GM19467 (cell line): ENCODE results near the gene DLL4.
"Not testable (repeated sequence)": the region's sequence is repeated elsewhere in the genome, so short reads cannot be mapped to it uniquely, and the experiment has no call there.

Experiments used
- ATAC-seq: cut with Tn5 transposase; IDR thresholded peaks from one replicate; pipeline ENCODE4 v1.9.1; 2021; ENCODE audit warnings: mild to moderate bottlenecking, moderate library complexity; ENCODE audit not compliant: unreplicated experiment

Gene DLL4

DNA sequence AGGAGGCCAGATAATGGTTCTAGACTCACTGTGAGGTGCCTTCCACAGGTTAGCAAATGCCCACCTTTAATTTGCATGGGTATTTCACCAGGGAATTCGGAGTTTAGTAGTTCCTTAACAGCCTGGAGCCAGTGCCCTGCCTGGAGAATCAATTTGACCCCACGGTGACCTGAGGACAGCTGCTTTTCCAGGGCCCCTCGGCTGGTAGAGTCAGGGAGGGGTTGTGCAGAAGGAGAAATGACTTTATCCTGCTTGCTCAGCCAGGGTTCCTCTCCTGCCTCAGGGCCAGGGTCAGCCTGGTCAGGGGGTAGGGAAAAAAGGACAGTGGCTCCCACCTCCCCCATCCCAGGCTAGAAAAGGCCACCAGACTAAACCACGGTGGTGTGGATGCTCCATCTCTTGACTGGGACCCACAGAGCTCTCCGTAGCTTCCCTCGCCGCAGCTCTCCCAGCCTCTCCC, 12.0 kb downstream of the DLL4 start:
- ATAC-seq, result no peak

DNA sequence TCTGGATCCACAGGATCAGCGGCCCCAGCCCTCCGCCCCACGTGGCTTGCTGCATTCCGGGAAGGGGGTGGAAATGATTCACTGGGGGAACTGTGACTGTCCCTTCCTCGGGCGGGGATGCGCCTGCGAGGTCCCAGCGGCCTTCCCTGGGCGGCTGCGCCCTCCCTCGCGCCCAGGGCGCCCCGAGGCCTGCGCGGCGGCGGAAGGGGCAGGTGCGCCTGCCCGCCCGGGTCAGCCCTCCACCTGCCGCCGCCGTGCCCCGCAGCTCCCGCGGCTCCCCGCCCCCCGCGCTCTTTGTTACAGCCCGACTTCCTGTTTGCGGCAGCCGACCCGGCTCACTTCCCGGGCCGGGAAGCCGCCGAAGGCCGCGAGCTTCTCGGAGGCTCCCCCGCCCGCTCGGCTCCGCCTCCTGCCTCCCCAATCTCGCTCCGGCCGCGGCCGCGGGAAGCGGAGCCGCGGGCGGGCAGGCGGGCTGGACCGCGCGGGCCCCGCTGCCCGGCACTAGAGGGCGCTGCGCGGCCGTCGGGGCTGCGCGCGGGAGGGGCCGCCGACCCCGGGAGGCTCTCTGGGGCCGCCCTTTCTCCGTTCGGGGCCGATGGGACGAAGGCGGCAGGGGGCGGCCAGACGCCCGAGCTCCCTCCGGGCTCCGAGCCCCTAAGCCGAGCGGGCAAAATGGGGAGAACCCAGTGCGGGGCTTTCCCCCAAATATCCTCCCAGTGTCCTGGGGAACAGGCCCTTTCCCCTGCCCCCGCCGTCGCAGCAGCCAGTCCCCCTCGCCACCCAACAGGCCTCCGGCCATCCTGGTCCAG, 12.6 kb downstream of the DLL4 start:
- ATAC-seq, result peak; percentile 61

DNA sequence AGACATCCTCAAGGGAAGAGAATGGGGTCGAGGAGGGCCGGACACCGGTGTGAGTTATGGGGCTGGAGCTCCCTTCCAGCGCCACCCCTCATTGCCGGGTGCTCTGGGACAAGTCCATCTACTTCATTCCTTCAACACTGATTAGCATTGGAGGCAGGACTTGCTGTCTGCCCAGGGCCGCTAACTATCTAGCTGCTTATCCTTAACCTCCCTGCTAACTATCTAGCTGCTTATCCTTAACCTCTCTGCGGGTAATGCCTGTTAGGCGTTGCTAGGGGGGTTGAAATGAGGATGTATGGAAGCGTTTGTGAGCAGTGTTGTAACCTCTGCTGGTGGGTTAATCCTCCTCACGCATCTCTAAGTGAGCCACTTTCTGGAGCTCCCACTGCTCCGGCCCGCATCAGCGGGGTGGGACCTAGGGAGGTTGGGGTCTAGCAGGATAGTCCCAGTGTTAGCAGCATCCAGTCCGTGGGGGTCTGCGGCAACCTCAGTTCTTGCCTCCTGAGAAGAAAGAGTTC, 13.3 kb downstream of the DLL4 start:
- ATAC-seq, result no peak

DNA sequence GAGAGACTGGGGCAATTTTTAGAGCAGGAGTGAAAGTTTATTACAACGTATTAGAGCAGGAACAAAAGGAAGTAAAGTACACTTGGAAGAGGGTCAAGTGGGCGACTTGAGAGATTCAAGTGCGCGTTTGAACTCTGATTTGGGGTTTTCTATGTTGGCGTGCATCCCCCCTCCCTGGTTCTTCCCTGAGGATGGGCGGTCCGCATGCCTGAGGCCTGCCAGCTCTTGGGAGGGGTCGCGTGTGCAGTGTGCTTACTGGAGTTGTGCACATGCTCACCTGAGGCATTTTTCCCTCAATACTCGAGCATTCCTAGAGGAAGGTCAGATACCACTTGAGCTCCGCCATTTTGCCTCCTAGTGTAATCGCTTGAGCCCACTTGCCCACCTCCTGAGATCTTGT, 13.7 kb downstream of the DLL4 start:
- ATAC-seq, result no peak

DNA sequence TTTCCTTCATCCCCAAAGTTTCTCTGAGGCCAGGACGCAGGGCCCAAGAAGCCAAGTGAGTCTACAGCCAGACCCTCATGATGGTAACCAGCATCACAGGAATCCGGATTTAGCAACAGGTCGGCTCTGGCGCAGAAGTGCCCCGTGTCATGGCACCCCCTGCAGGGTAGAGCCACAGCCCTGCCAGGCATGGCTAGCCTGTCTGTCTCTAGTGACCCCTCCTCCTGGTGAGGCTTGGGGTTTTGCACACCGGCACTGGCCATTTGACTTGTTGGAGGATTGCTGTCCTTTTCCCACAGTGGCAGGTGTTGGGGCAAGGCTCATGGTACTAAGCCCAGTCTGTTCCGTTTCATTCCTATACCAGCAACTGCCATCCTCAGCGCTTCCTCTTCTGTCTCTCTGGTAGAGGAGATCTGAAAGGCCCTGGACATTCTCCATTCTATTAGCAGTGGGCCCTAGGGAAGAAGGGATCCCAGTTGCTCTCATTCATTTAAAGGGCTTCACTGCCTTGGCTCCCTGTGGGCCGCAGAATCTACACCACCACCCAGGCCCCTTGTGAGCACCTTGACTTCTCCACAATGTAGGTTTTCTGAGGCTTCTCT, 14.7 kb downstream of the DLL4 start:
- ATAC-seq, result no peak

DNA sequence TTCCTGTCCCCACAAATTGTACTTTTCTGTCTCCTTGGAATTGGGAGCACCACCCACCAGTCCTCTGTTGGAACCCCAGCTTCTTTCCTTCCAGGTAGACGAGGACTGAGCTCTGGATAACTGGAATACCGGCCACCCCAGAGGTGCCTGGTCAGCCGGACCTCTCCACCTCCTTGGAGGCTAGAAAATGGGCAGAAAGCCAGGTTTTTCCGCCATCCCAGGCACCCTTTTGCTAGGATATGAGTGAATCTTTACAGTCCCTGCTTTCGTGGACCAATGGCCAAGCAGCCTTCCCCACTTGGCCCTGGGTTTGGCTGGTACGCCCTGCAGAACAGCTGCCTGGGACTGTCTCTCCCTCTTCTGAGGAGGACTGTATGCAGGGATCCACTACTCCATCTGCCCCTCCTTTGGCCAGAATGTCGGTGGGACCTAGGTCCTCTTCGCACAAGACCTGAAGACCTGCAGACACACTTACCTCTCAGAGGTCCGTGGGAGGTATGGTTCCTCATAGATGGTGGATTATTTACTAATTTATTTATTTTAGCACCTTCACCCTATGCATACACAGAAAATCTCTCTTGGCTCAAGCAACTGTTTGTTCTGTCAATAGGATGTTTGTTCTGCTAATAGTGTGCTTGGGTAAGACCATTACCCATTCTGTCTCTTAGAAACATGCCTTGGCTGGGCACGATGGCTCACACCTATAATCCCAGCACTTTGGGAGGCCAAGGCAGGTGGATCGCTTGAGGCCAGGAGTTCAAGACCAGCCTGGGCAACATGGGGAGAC, 15.6 kb downstream of the DLL4 start:
- ATAC-seq, result no peak

DNA sequence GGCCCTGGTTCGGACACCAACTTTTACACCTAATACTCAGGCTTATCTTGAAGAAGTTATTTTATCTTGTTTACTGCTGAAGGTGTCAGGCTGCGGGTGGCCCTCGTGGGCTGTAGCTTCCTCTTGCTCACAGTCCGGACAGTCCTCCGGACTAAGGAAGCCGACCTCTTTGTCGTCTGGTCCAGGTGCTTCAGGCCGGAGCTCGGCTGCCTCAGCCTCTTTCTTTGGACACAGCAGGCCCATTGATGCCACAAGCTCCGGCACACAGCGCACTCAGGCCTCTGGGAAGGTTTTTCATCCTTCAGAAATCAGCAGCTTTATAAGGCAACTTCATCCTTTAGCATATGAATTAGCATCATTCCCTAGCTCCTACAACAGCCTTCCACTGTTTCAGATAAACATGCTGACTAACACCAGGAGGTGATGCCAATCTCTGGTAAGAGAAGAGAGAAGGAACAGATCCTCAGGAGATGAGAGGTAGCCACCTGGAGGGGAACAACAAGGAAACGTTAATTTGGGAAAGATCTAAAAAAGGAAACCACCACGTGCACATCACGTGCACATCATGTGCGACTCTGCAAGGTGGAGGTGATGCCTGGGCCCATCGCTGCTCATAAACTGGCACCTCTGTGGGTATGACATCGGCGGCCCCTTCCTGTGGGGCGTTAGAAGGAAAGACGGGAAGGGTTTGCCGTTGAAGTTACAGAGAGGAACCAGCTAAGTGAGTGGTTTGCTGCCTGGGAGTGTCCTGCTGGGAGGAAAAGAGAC, 19.8 kb downstream of the DLL4 start:
- no peak for ATAC-seq

DNA sequence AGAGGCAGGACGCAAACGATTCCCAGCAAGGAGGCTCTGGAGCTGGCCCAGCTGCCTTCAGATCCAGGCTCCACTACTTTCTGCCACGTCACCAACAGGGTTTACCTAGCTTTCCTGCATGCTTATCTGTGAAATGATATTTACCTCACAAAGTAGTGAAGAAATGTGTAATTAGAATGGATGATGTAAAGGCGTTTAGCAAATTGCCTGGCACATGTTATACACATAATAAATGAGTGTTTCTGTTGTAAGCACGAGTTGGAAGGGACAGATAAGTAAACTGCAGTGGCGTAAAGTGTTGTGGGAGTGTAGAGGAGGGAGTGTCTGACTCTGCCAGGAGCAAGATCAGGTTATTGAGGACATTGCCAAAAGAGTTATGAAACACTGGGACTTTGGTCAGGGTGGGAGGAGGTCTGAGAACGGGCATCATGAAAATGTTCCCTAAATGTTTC, 20.6 kb downstream of the DLL4 start:
- no peak for ATAC-seq

DNA sequence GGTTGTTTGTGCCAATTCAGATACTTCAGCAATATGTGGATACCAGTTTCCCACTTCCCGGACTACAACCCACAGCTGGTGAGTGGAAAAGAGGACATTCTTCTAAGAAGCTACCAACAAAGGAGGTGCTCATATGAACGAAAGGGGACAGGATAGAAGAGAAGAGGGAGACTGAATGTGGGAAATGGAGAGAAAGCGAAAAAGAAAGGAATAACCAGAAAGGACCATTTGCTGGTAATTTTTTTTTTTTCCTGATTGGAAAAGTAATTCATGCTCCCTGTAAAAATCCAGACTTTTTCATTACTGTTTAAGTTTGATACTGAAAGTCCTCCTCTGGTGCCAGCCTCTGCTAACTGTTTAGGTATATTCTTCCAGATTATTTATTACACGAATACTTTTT, 22.6 kb downstream of the DLL4 start:
- ATAC-seq, result no peak

DNA sequence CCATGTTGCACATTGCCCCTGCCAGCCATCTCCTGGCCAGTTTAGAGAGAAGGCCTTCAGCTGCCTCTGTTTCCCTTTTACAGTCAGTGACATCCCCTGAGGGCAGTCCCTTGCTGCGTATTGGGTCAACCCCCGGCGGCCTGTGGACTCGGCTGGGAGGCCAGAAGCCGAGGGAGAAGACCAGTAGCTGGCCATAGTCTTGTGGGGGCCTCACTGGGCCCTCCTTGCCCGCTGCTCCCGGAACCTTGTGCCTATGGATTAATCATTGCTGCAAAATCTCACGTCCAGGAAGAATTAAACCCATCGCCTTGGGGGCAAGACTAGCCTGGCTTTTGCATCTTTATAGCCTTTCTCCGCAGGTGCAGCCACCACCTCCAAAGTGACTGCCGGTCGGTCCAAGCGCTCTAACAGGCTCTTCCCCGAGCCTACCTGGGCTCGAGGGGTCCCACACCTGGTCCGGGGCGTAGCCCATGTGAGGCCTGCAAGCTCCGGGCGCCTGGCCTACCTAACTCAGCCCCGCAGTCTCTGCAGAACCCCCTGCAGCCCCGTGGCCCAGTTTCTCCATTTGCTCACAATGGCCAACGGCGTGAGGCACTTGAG, 23.3 kb downstream of the DLL4 start:
- ATAC-seq, result peak; percentile 2

DNA sequence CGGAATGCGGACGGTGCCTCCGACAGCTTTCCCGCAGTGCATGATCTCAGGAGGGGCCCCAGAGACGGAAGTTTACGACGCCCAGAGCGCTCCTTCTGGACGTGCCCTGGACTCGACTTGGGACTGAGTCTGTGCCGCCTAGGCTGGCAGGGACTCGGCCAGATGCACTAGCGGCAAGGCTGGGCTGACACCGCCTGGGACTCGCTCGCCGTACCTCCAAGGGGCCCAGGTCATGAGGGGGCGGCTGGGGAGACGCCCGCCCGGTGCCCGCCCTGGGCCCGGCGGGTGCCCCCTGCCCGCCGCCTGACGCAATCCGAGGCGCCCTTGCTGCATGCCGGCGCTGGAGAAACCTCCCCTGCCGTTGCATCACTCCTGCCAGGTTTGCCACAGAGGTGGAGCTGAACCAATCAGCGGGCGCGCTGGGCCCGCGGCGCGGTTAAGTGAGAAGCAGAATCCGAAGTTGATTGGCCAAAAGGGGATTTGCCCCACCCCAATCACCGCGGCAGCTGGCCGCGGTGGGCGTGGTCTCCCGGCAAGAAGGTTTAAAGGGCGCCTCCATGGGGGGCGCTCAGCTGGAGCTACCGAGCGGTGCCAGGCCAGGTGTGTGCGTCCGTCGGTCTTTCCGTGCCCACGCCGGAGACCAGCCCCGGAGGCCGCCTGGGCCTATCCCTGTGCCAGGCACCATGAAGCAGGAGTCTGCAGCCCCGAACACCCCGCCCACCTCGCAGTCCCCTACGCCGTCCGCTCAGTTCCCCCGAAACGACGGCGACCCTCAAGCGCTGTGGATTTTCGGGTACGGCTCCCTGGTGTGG, 24.0 kb downstream of the DLL4 start, which contains the start of gene CHAC1:
CHAC1 (plus strand) TSS at position 571 of the 812 bp plus-strand sequence; CDS start at position 684, 113 bp downstream.
- ATAC-seq, result peak; percentile 94

DNA sequence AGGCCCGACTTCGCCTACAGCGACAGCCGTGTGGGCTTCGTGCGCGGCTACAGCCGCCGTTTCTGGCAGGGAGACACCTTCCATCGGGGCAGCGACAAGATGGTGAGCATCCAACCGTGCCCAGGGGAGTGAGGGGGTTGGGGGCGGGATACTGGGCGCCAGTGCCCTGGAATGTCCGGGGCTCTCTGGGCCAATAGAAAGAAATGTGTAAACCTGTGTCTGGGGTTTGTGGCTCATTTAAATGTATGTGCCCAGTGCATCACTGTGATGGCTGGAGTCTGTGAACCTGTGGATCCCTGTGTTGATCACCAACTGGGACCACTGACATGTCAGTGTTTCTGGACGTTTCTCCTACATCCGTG, 24.6 kb downstream of the DLL4 start:
- ATAC-seq, result no peak

DNA sequence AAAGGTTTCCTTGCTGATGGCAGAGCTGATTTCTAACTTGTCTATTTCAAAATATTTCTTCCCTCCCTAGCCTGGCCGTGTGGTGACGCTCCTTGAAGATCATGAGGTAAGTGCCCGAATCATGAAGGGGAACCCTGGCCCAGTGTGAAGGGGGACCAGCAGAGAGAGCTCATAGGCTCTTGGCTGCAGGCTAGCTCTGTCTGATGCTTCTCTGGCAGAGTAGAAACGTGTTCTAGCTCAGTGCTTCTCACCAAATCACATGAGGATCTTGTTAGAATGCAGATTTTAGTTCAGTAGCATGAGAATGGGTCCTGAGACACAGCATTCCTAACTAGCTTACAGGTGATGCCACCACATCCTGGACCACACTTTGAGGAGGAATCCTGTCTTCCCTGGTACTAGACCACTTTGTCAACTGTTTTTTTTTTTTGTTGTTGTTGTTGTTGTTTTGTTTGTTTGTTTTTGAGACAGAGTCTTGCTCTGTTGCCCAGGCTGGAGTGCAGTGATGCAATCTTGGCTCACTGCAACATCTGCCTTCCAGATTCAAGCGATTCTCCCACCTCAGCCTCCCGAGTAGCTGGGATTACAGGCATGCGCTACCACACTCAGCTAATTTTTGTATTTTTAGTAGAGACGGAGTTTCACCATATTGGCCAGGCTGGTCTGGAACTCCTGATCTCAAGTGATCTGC, 25.2 kb downstream of the DLL4 start:
- ATAC-seq, result not testable (repeated sequence)

DNA sequence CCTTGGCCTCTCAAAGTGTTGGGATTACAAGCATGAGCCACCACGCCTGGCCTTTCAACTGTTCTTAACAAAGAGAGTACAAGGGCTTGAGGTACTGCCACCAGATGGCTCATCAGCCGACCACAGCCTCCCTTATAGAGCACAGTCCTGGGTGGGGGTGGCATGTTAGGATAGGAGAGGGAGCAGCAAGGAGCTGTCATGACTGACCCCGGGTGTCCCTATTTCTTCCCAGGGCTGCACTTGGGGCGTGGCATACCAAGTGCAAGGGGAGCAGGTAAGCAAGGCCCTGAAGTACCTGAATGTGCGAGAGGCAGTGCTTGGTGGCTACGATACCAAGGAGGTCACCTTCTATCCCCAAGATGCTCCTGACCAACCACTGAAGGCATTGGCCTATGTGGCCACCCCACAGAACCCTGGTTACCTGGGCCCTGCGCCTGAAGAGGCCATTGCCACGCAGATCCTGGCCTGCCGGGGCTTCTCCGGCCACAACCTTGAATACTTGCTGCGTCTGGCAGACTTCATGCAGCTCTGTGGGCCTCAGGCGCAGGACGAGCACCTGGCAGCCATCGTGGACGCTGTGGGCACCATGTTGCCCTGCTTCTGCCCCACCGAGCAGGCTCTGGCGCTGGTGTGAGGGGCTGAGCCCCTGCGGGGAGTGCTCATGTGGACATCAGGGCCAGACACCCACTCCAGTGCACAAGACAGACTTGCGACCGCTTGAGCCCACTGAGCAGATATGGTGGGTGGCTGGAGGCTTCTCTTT, 26.2 kb downstream of the DLL4 start:
- ATAC-seq, result no peak

DNA sequence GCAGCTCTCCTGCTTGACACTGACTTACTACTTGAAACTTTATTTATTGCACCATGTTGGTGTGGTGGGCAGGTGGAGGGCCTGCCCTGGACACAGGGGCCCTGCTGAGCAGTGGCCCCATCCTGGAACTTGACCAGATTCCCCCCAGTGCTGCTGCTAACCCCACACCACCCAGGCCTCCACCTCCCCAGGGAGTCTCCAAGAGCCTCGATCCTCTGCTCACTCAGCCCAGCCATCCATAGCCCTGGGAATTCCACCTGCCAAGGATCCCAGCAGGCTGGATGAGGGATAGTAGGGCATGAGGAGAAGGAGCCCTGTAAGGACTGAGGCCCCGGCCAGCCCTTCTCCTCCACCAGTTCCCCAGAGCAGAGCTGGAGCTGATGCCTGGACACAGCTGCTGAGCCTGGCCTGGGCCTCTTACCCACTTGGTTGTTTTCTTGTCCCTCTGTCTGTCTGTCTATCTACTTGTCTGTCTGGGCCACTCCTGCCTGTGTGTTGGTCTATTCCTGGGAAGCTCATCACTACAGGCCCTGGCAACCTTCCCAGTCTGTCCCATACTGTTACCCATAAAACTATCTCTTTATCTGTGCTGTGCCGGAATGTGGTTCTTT, 26.9 kb downstream of the DLL4 start:
- no peak for ATAC-seq

DNA sequence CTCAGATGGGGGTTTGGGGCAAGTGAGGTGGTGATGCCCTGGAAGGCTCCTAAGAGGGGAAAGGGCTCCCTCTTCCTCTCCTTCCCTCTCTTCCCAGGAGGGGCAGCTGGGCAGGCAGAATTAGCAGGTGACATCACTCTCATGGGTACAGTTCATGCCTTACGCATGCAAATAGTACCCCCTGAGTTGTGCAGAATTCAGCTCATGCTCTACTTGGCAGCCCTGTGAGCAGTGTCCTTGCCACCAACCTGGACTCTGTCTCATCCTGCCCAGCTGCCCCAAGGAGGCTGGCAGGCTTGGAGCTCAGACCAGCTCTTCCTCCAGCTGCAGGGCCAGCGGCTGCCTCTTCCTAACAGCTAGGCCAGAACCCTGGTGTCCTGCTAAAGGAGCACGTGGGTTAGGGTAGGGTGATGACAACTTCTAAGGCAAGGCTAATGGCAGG, 27.4 kb downstream of the DLL4 start:
- no peak for ATAC-seq

DNA sequence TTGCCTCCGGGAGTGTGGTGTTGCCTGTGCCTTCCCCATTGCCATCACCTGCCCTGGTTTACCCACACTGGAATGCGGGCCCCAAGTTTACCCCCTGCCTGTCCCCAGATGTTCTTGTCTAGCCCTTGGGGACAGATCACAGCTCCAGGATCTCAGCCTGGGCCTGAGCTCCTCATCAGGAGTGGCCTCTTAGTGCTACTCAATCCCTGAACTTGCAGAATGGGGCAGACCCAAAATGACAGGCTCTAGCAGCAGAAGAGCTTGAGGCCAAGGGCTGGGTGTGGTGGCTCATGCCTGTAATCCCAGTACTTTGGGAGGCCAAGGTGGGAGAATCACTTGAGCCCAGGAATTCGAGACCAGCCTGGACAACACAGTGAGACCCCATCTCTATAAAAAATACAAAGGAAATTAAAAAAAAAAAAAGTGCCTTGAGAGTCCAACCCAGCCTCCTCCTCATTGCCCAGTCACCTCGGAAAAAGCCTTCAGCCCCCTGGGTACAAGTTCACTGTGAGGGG, 28.0 kb downstream of the DLL4 start:
- ATAC-seq, result no peak
